HepG2 (cell line): ENCODE measurements around the gene ANKRD27. TPM values are rescaled to one million over a fixed set of nuclear protein-coding genes. Genes with fewer than 3 reads are reported as not detected.

ENCODE experiments used
- ATAC-seq: fragments of 200-7000 bp; cut with Tn5 transposase; 3 replicates; pipeline ENCODE4 v1.9.1; 2020; ENCODE audit warnings: mild to moderate bottlenecking, moderate library complexity
- BruUV-seq: library from RNA; stranded (reverse); fragments of 400-500 nt; replicated peaks from 2 replicates; lab custom pipeline; 2021; lab: Mats Ljungman, UMichigan
- CTCF ChIA-PET: fragments of 300-600 bp; formaldehyde crosslinking; extraction: SDS; loops from one replicate; lab custom pipeline; 2021; ENCODE audit warnings: low total read pairs, inconsistent platforms, low intra/inter-chr PET ratio; lab: Yijun Ruan, JAX
- POLR2A ChIA-PET: fragments of 350-600 bp; sonication (Branson Sonifier 250); formaldehyde crosslinking; loops from one replicate; lab custom pipeline; 2020; ENCODE audit warnings: antibody characterized with exemption, inconsistent platforms; lab: Yijun Ruan, JAX
- DNase-seq: peaks from one replicate; pipeline ENCODE4 v3.0.0-alpha.2; 2015; ENCODE audit warnings: low spot score
- FAIRE-seq: peaks from 3 replicates; lab custom pipeline; 2011; peaks lifted over from hg19 to GRCh38; lab: Jason Lieb, UNC
- H2AFZ ChIP-seq: one replicate; pipeline ENCODE4 v1.6.1; 2011; ENCODE audit warnings: low read length, inconsistent platforms
- H3K27ac ChIP-seq: fragments of 300-600 bp; 3 replicates; pipeline ENCODE4 v1.8.0; 2011; ENCODE audit warnings: mixed run types, mild to moderate bottlenecking, mixed read lengths, low read length, inconsistent platforms; ENCODE audit not compliant: insufficient read depth; ENCODE audit errors: extremely low read length
- H3K27me3 ChIP-seq, 2 experiments: fragments of 200-600 bp in 1 of 2; 2 replicates in 1 of 2; 3 replicates in 1 of 2; pipeline versions ENCODE4 v1.6.0 to v1.8.0; 2011; ENCODE audit warnings: low read length in 2 of 2, mild to moderate bottlenecking in 2 of 2, moderate library complexity in 2 of 2, inconsistent platforms in 1 of 2; ENCODE audit not compliant: insufficient read depth in 2 of 2, control insufficient read depth in 1 of 2
- H3K36me3 ChIP-seq, 2 experiments: fragments of 200-600 bp in 1 of 2; replicated peaks in 1 of 2; 2 replicates in 1 of 2; 3 replicates in 1 of 2; pipeline versions ENCODE4 v1.5.1 to v1.8.0; 2011; ENCODE audit warnings: low read length in 2 of 2, inconsistent platforms in 1 of 2; ENCODE audit not compliant: insufficient read depth in 2 of 2, control insufficient read depth in 1 of 2
- H3K4me1 ChIP-seq: 2 replicates; pipeline ENCODE4 v1.5.1; 2012; ENCODE audit warnings: low read length, inconsistent platforms; ENCODE audit not compliant: insufficient read depth
- H3K4me2 ChIP-seq: 2 replicates; pipeline ENCODE4 v1.6.0; 2011; ENCODE audit warnings: low read depth, low read length, inconsistent platforms
- H3K4me3 ChIP-seq, 3 experiments: fragments of 200-600 bp in 1 of 3; sonication (generic), shearing (Covaris generic) in 1 of 3; replicated peaks in 1 of 3; 2 replicates each; pipeline ENCODE4 v1.5.1; 2011 to 2016; ENCODE audit warnings: low read length in 3 of 3, inconsistent platforms in 2 of 3, low read depth in 2 of 3, mild to moderate bottlenecking in 2 of 3, control low read depth in 1 of 3, mixed read lengths in 1 of 3; ENCODE audit not compliant: insufficient read depth in 1 of 3
- H3K79me2 ChIP-seq: one replicate; pipeline ENCODE4 v1.6.1; 2011; ENCODE audit warnings: low read length, inconsistent platforms; ENCODE audit not compliant: insufficient read depth
- H3K9ac ChIP-seq: 2 replicates; pipeline ENCODE4 v1.6.0; 2011; ENCODE audit warnings: mild to moderate bottlenecking, low read depth, low read length, inconsistent platforms; ENCODE audit not compliant: insufficient read depth
- H3K9me3 ChIP-seq: 2 replicates; pipeline ENCODE4 v1.5.1; 2012; ENCODE audit warnings: mild to moderate bottlenecking, low read length
- H4K20me1 ChIP-seq: 2 replicates; pipeline ENCODE4 v1.6.0; 2011; ENCODE audit warnings: inconsistent platforms, mild to moderate bottlenecking, low read length, moderate library complexity; ENCODE audit not compliant: insufficient read depth
- ARHGAP35 ChIP-seq: sonication (generic); formaldehyde crosslinking; IDR thresholded peaks from 2 replicates; pipeline ENCODE4 v1.9.0; 2022; ENCODE audit warnings: mild to moderate bottlenecking, inconsistent platforms, moderate library complexity, missing genetic modification reagents, borderline replicate concordance
- FLYWCH1 ChIP-seq: sonication (generic); formaldehyde crosslinking; IDR thresholded peaks from 2 replicates; pipeline ENCODE4 v1.8.1; 2023; ENCODE audit warnings: mild to moderate bottlenecking, missing genetic modification reagents
- FOXP1 ChIP-seq, 2 experiments: fragments of 450-650 bp in 1 of 2; IDR thresholded peaks; 2 replicates each; pipeline ENCODE4 v1.6.1; 2017 to 2018; ENCODE audit warnings: antibody characterized with exemption in 1 of 2
- HNRNPH1 ChIP-seq: fragments of 200-400 bp; formaldehyde crosslinking; optimal IDR thresholded peaks from 2 replicates; pipeline ENCODE3; 2017; ENCODE audit warnings: mild to moderate bottlenecking, low read depth, low read length
- MED1 ChIP-seq: sonication (generic); formaldehyde crosslinking; IDR thresholded peaks from 2 replicates; pipeline ENCODE4 v1.4.0; 2020; ENCODE audit warnings: missing genetic modification reagents
- NFYB ChIP-seq: sonication (generic); formaldehyde crosslinking; IDR thresholded peaks from 2 replicates; pipeline ENCODE4 v1.4.0; 2020; ENCODE audit warnings: missing genetic modification reagents
- REL ChIP-seq: sonication (generic); formaldehyde crosslinking; conservative IDR thresholded peaks from 2 replicates; pipeline ENCODE4 v1.8.0; 2022; ENCODE audit warnings: mild to moderate bottlenecking, missing genetic modification reagents, moderate library complexity
- SNAPC5 ChIP-seq: sonication (generic); formaldehyde crosslinking; IDR thresholded peaks from 2 replicates; pipeline ENCODE4 v1.8.1; 2023; ENCODE audit warnings: mild to moderate bottlenecking, missing genetic modification reagents, borderline replicate concordance
- ZBTB7A ChIP-seq: sonication (generic); formaldehyde crosslinking; IDR thresholded peaks from 2 replicates; pipeline ENCODE4 v1.8.0; 2022; ENCODE audit warnings: mild to moderate bottlenecking, missing genetic modification reagents
- ZNF713 ChIP-seq: sonication (generic); formaldehyde crosslinking; IDR thresholded peaks from 2 replicates; pipeline ENCODE4 v1.4.0; 2020; ENCODE audit warnings: mild to moderate bottlenecking, missing genetic modification reagents
- ZNF775 ChIP-seq: sonication (generic); formaldehyde crosslinking; IDR thresholded peaks from 2 replicates; pipeline ENCODE4 v1.4.0; 2020; ENCODE audit warnings: missing genetic modification reagents, mild to moderate bottlenecking, moderate library complexity, borderline replicate concordance
- ZNF776 ChIP-seq: sonication (generic); formaldehyde crosslinking; IDR thresholded peaks from 2 replicates; pipeline ENCODE4 v1.4.0; 2020; ENCODE audit warnings: mild to moderate bottlenecking, missing genetic modification reagents
- WGBS: methylation state at CpG from one replicate; pipeline ENCODE4 v1.1.6; 2017; ENCODE audit warnings: low lambda C conversion rate; 5-methylcytosine and 5-hydroxymethylcytosine counted together
- in situ Hi-C: cut with HindIII; loops from 2 replicates; pipeline ENCODE4 v1.10.0; 2017; ENCODE audit warnings: low pct_unique_long_range_greater_than_20kb; ENCODE audit not compliant: extremely low pct_ligation_motif_present
- intact Hi-C: fragments of 100-400 bp; cut with micrococcal nuclease; formaldehyde crosslinking; loops from one replicate; pipeline ENCODE4 v1.10.0; 2022; ENCODE audit not compliant: unreplicated experiment
- polyA plus RNA-seq, 8 experiments: library from polyadenylated mRNA; depleted of rRNA in 3 of 8; stranded (reverse) in 7 of 8; unstranded in 1 of 8; fragments of >200 nt; fragmentation: Illumina TruSeq in 4 of 8; extraction: Trizol in 4 of 8; gene quantifications; 2 replicates each; pipeline versions ENCODE4 v1.2.1 to v1.2.3, GENCODE V29; 2011 to 2016; ENCODE audit warnings: low read depth in 4 of 8, missing spikeins in 1 of 8, mixed read lengths in 1 of 8; ENCODE audit not compliant: insufficient read depth in 1 of 8
- total RNA-seq, 5 experiments: library from RNA; depleted of rRNA; stranded (reverse); fragments of >200 nt; fragmentation: Illumina TruSeq; extraction: Trizol; gene quantifications; 2 replicates each; pipeline ENCODE4 v1.2.3, GENCODE V29; 2016; ENCODE audit warnings: low read depth in 1 of 5
- TF ChIP-seq, protein P1 (sequence below): sonication (generic); formaldehyde crosslinking; IDR thresholded peaks from 2 replicates; pipeline ENCODE4 v1.5.0; 2020; ENCODE audit warnings: missing genetic modification reagents
- TF ChIP-seq, protein P2 (sequence below): sonication (generic); formaldehyde crosslinking; IDR thresholded peaks from 2 replicates; pipeline ENCODE4 v1.5.0; 2020; ENCODE audit warnings: missing genetic modification reagents, mild to moderate bottlenecking, borderline replicate concordance
- TF ChIP-seq, protein P3 (sequence below): sonication (generic); formaldehyde crosslinking; IDR thresholded peaks from 2 replicates; pipeline ENCODE4 v1.5.1; 2020; ENCODE audit warnings: missing genetic modification reagents, mild to moderate bottlenecking, borderline replicate concordance
- TF ChIP-seq, protein P4 (sequence below): IDR thresholded peaks from 2 replicates; pipeline ENCODE4 v1.6.1; 2016; ENCODE audit warnings: mild to moderate bottlenecking, missing biosample characterization, missing genetic modification reagents

ANKRD27 gene
- total and polyA plus RNA-seq, 2 of the 13 experiments (the other 11 are each of a cell fraction or from before 2014, with no cell fraction given): 22.2 to 23.7 TPM

DNA sequence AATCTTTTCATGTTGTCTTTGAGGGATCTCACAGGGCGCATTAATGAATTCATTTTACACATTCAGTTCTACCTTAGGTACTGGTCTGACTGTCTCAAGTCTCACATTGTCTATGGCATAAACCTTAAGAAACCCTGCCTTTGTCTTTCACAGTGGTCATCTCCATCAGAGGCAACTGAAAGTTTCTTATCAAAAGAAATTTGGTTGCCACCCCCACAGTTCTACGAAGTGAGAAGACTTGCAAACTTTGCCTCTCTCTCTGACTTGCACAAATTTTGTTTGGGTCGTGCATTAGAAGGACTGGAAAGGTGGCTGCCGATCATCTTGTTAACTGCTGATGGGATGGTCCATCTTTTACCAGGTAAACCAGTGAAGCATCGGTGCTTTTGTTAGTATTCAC, 34.1 kb upstream of the ANKRD27 start:
- CTCF ChIA-PET: no interaction called here
- BruUV-seq: no TSS peak
- POLR2A ChIA-PET: no interaction called here
- intact Hi-C loops: no loop called here
- no peak for ATAC-seq
- TF ChIP-seq SNAPC5 (CRISPR knock-in tag): no peak
- TF ChIP-seq, protein P1, sequence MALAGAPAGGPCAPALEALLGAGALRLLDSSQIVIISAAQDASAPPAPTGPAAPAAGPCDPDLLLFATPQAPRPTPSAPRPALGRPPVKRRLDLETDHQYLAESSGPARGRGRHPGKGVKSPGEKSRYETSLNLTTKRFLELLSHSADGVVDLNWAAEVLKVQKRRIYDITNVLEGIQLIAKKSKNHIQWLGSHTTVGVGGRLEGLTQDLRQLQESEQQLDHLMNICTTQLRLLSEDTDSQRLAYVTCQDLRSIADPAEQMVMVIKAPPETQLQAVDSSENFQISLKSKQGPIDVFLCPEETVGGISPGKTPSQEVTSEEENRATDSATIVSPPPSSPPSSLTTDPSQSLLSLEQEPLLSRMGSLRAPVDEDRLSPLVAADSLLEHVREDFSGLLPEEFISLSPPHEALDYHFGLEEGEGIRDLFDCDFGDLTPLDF: no peak
- TF ChIP-seq REL (CRISPR knock-in tag): no peak
- TF ChIP-seq ZNF776 (CRISPR knock-in tag): no peak
- TF ChIP-seq, protein P2, sequence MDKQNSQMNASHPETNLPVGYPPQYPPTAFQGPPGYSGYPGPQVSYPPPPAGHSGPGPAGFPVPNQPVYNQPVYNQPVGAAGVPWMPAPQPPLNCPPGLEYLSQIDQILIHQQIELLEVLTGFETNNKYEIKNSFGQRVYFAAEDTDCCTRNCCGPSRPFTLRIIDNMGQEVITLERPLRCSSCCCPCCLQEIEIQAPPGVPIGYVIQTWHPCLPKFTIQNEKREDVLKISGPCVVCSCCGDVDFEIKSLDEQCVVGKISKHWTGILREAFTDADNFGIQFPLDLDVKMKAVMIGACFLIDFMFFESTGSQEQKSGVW (CRISPR knock-in tag): no peak
- no peak for TF ChIP-seq MED1 (CRISPR knock-in tag)
- no peaks in the 10 kb centered on the region for H3K79me2 ChIP-seq
- no peak overlapping the region for H3K4me2 ChIP-seq
- H3K4me1 ChIP-seq: no peaks in the 10 kb centered on the region
- H2AFZ ChIP-seq: no peak overlapping the region
- H3K36me3 ChIP-seq: peaks cover 2 to 21% of the 10 kb centered on the region in 2 experiments; a peak in 2 of 5 replicates
- WGBS: 100% methylated on average over 4 of the region's 5 CpGs
- no peak overlapping the region for H3K27ac ChIP-seq
- FAIRE-seq: no peak
- H3K4me3 ChIP-seq: no peak overlapping the region
- no peak overlapping the region for H3K9ac ChIP-seq
- H4K20me1 ChIP-seq: peaks cover 15% of the 10 kb centered on the region; the same call in 1 of the 2 replicates
- DNase-seq: no peak
- H3K9me3 ChIP-seq: peaks cover 7% of the 10 kb centered on the region
- in situ Hi-C loops: no loop called here
- no peaks in the 10 kb centered on the region for H3K27me3 ChIP-seq

DNA sequence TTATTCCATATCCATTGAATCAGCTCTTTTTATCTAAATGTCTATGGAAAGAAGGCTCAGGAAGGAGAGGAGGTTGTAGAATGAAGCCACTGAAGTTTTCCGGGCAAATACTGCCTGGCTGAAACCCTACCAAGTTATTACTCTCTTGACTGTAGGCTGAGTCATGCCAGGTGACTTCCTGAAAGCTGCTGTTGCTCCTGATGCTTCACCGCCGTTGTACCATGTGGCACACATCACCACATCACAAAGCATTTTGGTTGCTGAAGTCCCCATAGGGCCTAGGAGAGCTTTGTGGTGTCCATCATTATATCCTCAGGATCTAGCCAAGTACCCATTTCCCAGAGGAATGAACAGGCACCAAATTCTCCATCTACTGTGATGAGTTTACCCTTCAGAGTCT, 33.5 kb upstream of the ANKRD27 start:
- peaks cover 2 to 19% of the 10 kb centered on the region in 2 experiments; a peak in 2 of 5 replicates for H3K36me3 ChIP-seq
- TF ChIP-seq ZNF713 (CRISPR knock-in tag) (no peak), ARHGAP35 (CRISPR knock-in tag) (no peak), NFYB (no peak), FLYWCH1 (CRISPR knock-in tag) (no peak), HNRNPH1 (no peak), ZBTB7A (CRISPR knock-in tag) (no peak), ZNF775 (CRISPR knock-in tag) (no peak), FOXP1 (IDR thresholded peaks at IDR 0.05) (no peak), FOXP1 (CRISPR knock-in tag; IDR thresholded peaks at IDR 0.05) (no peak)
- TF ChIP-seq, protein P3, sequence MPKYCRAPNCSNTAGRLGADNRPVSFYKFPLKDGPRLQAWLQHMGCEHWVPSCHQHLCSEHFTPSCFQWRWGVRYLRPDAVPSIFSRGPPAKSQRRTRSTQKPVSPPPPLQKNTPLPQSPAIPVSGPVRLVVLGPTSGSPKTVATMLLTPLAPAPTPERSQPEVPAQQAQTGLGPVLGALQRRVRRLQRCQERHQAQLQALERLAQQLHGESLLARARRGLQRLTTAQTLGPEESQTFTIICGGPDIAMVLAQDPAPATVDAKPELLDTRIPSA: no peak
- TF ChIP-seq, protein P4, sequence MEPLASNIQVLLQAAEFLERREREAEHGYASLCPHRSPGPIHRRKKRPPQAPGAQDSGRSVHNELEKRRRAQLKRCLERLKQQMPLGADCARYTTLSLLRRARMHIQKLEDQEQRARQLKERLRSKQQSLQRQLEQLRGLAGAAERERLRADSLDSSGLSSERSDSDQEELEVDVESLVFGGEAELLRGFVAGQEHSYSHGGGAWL (CRISPR knock-in tag): no peak

More for the DNA sequence above, 33.5 kb upstream of the ANKRD27 start:
- intact Hi-C loops: no loop called here
- Histone ChIP-seq H3K4me2 (no peak overlapping the region), H2AFZ (no peak overlapping the region), H3K4me1 (no peaks in the 10 kb centered on the region), H3K9me3 (peaks cover 13% of the 10 kb centered on the region), H3K27ac (no peak overlapping the region), H3K9ac (no peak overlapping the region), H4K20me1 (peaks cover 15% of the 10 kb centered on the region; the same call in 1 of the 2 replicates), H3K79me2 (no peaks in the 10 kb centered on the region), H3K27me3 (no peaks in the 10 kb centered on the region), H3K4me3 (no peak overlapping the region)
- FAIRE-seq (no peak), DNase-seq (no peak), ATAC-seq (no peak)
- ChIA-PET POLR2A (no interaction called here), CTCF (no interaction called here)
- WGBS: 80% methylated on average over 2 of the region's 3 CpGs
- BruUV-seq: no TSS peak
- in situ Hi-C loops: no loop called here
